ENCODE measurements around the gene CCDC81.
A peak's percentile ranks its signal among the peaks of the same experiment; 100 is the strongest.

The CCDC81 gene

GRCh38 chr11:86370922-86371594 is 3.6 kb upstream of the CCDC81 start:
- H3K4me3 ChIP-seq (ENCODE audit: low read length): no peak overlapping the region
- H3K9ac ChIP-seq (ENCODE audit: low read length): no peak overlapping the region
- no peaks in the 10 kb centered on the region for H3K27me3 ChIP-seq (ENCODE audit: control insufficient read depth, insufficient read depth, low read length)
- H3K4me1 ChIP-seq (ENCODE audit: control insufficient read depth, insufficient read depth, low read length): no peaks in the 10 kb centered on the region
- no peak overlapping the region for H3K27ac ChIP-seq (ENCODE audit: low read depth, low read length)
- H3K36me3 ChIP-seq (ENCODE audit: control insufficient read depth, insufficient read depth, low read length): no peaks in the 10 kb centered on the region

DNA sequence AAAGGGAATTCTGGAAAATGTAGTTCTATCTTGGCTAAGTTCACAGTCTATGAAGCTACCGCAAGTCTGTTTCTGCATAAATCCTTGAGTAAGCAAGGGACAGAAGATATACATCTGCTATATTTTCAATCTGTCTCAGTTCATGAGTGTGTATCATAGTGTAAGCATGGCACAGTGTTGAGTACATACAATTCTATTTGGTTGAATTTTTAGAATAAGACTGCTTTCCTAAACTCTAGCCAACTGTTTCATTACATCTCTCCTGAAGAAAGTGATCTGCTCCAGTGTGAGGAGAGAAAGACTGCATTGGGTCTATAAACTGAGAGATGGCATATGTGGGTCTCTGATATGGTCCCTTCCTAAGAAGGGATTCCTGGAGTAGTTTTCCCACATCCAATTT is 2.6 kb upstream of the CCDC81 start:
- Histone ChIP-seq H3K27ac (ENCODE audit: low read depth, low read length) (no peak overlapping the region), H3K27me3 (ENCODE audit: control insufficient read depth, insufficient read depth, low read length) (no peaks in the 10 kb centered on the region), H3K36me3 (ENCODE audit: control insufficient read depth, insufficient read depth, low read length) (no peaks in the 10 kb centered on the region), H3K4me3 (ENCODE audit: low read length) (no peak overlapping the region), H3K9ac (ENCODE audit: low read length) (no peak overlapping the region), H3K4me1 (ENCODE audit: control insufficient read depth, insufficient read depth, low read length) (no peaks in the 10 kb centered on the region)

DNA sequence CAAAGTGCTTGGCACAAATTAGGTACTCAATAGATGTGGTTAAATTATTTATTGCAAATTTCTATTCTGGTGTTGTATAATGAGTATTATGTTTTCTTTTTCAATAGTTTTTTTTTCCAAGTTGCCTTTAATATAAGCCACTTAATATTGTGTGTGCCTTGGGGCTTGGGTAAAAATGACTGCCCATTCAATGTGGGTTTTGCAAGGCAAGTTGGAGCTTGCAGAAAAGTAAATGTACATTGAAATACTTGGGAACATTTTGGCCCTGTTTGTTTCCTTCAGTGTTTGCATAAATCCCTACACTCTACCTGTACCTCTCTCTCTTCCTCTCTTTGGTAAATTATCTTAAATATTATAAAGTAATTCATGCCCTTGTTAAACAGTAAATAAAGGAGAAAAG is 2.1 kb upstream of the CCDC81 start:
- Histone ChIP-seq H3K4me1 (ENCODE audit: control insufficient read depth, insufficient read depth, low read length) (no peaks in the 10 kb centered on the region), H3K9ac (ENCODE audit: low read length) (no peak overlapping the region), H3K27me3 (ENCODE audit: control insufficient read depth, insufficient read depth, low read length) (no peaks in the 10 kb centered on the region), H3K36me3 (ENCODE audit: control insufficient read depth, insufficient read depth, low read length) (no peaks in the 10 kb centered on the region), H3K27ac (ENCODE audit: low read depth, low read length) (no peak overlapping the region), H3K4me3 (ENCODE audit: low read length) (no peak overlapping the region)

GRCh38 chr11:86374069-86374468 is 618 bp upstream of the CCDC81 start:
- Histone ChIP-seq H3K9ac (ENCODE audit: low read length) (no peak overlapping the region), H3K27me3 (ENCODE audit: control insufficient read depth, insufficient read depth, low read length) (no peaks in the 10 kb centered on the region), H3K4me3 (ENCODE audit: low read length) (peak overlapping the region; percentile 23), H3K4me1 (ENCODE audit: control insufficient read depth, insufficient read depth, low read length) (no peaks in the 10 kb centered on the region), H3K36me3 (ENCODE audit: control insufficient read depth, insufficient read depth, low read length) (no peaks in the 10 kb centered on the region), H3K27ac (ENCODE audit: low read depth, low read length) (no peak overlapping the region)

DNA sequence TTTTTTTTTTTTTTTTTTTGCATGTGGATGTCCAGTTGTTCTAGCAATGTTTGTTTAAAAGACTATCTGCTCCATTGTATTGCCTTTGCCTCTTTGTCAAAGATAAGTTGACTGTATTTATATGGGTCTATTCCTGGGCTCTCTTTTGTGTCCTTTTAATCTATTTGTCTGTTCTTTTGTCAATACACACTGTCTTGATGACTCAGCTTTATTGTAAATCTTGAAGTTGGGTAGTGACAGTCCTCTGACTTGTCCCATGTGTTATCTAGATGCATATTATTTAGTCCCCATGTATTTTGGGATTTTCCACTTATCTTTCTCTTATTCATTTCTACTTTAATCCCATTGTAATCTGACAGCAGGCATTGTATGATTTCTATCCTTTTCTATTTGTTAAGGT is 3.3 kb downstream of the CCDC81 start:
- Histone ChIP-seq H3K27me3 (ENCODE audit: control insufficient read depth, insufficient read depth, low read length) (no peaks in the 10 kb centered on the region), H3K9ac (ENCODE audit: low read length) (no peak overlapping the region), H3K27ac (ENCODE audit: low read depth, low read length) (no peak overlapping the region), H3K4me1 (ENCODE audit: control insufficient read depth, insufficient read depth, low read length) (no peaks in the 10 kb centered on the region), H3K4me3 (ENCODE audit: low read length) (no peak overlapping the region), H3K36me3 (ENCODE audit: control insufficient read depth, insufficient read depth, low read length) (no peaks in the 10 kb centered on the region)

- H3K27ac ChIP-seq (ENCODE audit: low read depth, low read length): no peak overlapping the region
- H3K9ac ChIP-seq (ENCODE audit: low read length): no peak overlapping the region
- no peaks in the 10 kb centered on the region for H3K36me3 ChIP-seq (ENCODE audit: control insufficient read depth, insufficient read depth, low read length)
- H3K27me3 ChIP-seq (ENCODE audit: control insufficient read depth, insufficient read depth, low read length): no peaks in the 10 kb centered on the region
- no peak overlapping the region for H3K4me3 ChIP-seq (ENCODE audit: low read length)
- H3K4me1 ChIP-seq (ENCODE audit: control insufficient read depth, insufficient read depth, low read length): no peaks in the 10 kb centered on the region
These were observed 5.8 kb downstream of the CCDC81 start for GRCh38 chr11:86380295-86381059.

GRCh38 chr11:86383041-86383955 is 8.6 kb downstream of the CCDC81 start:
- no peak overlapping the region for H3K27ac ChIP-seq (ENCODE audit: low read depth, low read length)
- no peaks in the 10 kb centered on the region for H3K27me3 ChIP-seq (ENCODE audit: control insufficient read depth, insufficient read depth, low read length)
- no peak overlapping the region for H3K9ac ChIP-seq (ENCODE audit: low read length)
- no peaks in the 10 kb centered on the region for H3K36me3 ChIP-seq (ENCODE audit: control insufficient read depth, insufficient read depth, low read length)
- no peak overlapping the region for H3K4me3 ChIP-seq (ENCODE audit: low read length)
- H3K4me1 ChIP-seq (ENCODE audit: control insufficient read depth, insufficient read depth, low read length): no peaks in the 10 kb centered on the region

DNA sequence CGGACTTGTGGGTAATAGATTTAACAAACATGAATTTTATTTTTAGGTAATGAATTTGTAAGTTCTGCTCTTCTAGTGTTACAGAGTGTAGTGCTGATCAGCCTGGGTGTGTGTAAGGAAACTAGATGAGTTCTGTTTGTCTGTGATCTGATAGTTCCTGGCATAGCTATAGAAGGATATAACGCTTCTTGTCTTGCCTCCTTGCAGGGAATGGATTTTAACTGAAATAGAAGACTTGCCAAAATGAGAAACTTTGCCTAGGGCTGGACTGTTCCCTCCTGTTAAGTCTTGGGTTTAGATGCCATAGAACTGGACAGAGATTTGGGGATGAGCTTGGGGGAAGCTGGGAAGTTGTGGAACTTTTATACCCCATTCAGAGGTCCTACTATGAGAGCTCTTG is 11.6 kb downstream of the CCDC81 start:
- Histone ChIP-seq H3K36me3 (ENCODE audit: control insufficient read depth, insufficient read depth, low read length) (no peaks in the 10 kb centered on the region), H3K27me3 (ENCODE audit: control insufficient read depth, insufficient read depth, low read length) (no peaks in the 10 kb centered on the region), H3K9ac (ENCODE audit: low read length) (no peak overlapping the region), H3K4me1 (ENCODE audit: control insufficient read depth, insufficient read depth, low read length) (no peaks in the 10 kb centered on the region), H3K4me3 (ENCODE audit: low read length) (no peak overlapping the region), H3K27ac (ENCODE audit: low read depth, low read length) (no peak overlapping the region)

GRCh38 chr11:86386746-86387145 is 12.1 kb downstream of the CCDC81 start:
- H3K36me3 ChIP-seq (ENCODE audit: control insufficient read depth, insufficient read depth, low read length): no peaks in the 10 kb centered on the region
- no peak overlapping the region for H3K4me3 ChIP-seq (ENCODE audit: low read length)
- H3K27ac ChIP-seq (ENCODE audit: low read depth, low read length): no peak overlapping the region
- no peaks in the 10 kb centered on the region for H3K4me1 ChIP-seq (ENCODE audit: control insufficient read depth, insufficient read depth, low read length)
- no peaks in the 10 kb centered on the region for H3K27me3 ChIP-seq (ENCODE audit: control insufficient read depth, insufficient read depth, low read length)
- no peak overlapping the region for H3K9ac ChIP-seq (ENCODE audit: low read length)

DNA sequence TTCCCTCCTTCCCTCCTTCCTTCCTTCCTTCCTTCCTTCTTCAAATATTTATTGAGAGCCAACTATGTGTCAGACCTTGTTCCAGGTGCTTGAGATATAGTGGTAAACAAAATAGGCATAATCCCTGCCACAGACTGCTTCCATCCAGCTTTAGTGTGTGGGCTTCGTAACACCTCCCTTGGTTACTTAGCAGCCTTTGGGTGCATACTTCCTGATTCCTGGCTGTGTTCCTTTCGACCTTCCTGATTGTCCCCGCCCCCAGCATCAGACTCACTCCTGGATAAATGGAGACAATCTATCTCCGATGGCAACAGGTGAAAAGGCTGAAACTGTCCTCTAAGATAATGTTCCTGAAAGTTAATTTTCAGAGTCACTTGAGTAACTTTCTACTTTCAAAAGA is 13.5 kb downstream of the CCDC81 start:
- Histone ChIP-seq H3K27me3 (ENCODE audit: control insufficient read depth, insufficient read depth, low read length) (no peaks in the 10 kb centered on the region), H3K36me3 (ENCODE audit: control insufficient read depth, insufficient read depth, low read length) (no peaks in the 10 kb centered on the region)

GRCh38 chr11:86390487-86390886 is 15.8 kb downstream of the CCDC81 start:
- Histone ChIP-seq H3K4me3 (ENCODE audit: low read length) (no peak overlapping the region), H3K27me3 (ENCODE audit: control insufficient read depth, insufficient read depth, low read length) (no peaks in the 10 kb centered on the region), H3K36me3 (ENCODE audit: control insufficient read depth, insufficient read depth, low read length) (no peaks in the 10 kb centered on the region), H3K27ac (ENCODE audit: low read depth, low read length) (no peak overlapping the region), H3K4me1 (ENCODE audit: control insufficient read depth, insufficient read depth, low read length) (peaks cover 7% of the 10 kb centered on the region), H3K9ac (ENCODE audit: low read length) (no peak overlapping the region)

More for the DNA sequence above, 13.5 kb downstream of the CCDC81 start:
- no peak overlapping the region for H3K4me3 ChIP-seq (ENCODE audit: low read length)
- no peak overlapping the region for H3K9ac ChIP-seq (ENCODE audit: low read length)
- no peak overlapping the region for H3K27ac ChIP-seq (ENCODE audit: low read depth, low read length)
- H3K4me1 ChIP-seq (ENCODE audit: control insufficient read depth, insufficient read depth, low read length): no peaks in the 10 kb centered on the region

GRCh38 chr11:86395061-86395551 is 20.4 kb downstream of the CCDC81 start:
- peaks cover 7% of the 10 kb centered on the region for H3K4me1 ChIP-seq (ENCODE audit: control insufficient read depth, insufficient read depth, low read length)
- no peak overlapping the region for H3K27ac ChIP-seq (ENCODE audit: low read depth, low read length)
- H3K36me3 ChIP-seq (ENCODE audit: control insufficient read depth, insufficient read depth, low read length): no peaks in the 10 kb centered on the region
- H3K9ac ChIP-seq (ENCODE audit: low read length): no peak overlapping the region
- no peaks in the 10 kb centered on the region for H3K27me3 ChIP-seq (ENCODE audit: control insufficient read depth, insufficient read depth, low read length)
- no peak overlapping the region for H3K4me3 ChIP-seq (ENCODE audit: low read length)
